ENCODE measurements around the gene PET100. TPM values are rescaled to one million over a fixed set of nuclear protein-coding genes. Genes with fewer than 3 reads are reported as not detected.

Gene PET100
- total RNA-seq, 1 experiment from 2014 or later: 42.7 TPM

DNA sequence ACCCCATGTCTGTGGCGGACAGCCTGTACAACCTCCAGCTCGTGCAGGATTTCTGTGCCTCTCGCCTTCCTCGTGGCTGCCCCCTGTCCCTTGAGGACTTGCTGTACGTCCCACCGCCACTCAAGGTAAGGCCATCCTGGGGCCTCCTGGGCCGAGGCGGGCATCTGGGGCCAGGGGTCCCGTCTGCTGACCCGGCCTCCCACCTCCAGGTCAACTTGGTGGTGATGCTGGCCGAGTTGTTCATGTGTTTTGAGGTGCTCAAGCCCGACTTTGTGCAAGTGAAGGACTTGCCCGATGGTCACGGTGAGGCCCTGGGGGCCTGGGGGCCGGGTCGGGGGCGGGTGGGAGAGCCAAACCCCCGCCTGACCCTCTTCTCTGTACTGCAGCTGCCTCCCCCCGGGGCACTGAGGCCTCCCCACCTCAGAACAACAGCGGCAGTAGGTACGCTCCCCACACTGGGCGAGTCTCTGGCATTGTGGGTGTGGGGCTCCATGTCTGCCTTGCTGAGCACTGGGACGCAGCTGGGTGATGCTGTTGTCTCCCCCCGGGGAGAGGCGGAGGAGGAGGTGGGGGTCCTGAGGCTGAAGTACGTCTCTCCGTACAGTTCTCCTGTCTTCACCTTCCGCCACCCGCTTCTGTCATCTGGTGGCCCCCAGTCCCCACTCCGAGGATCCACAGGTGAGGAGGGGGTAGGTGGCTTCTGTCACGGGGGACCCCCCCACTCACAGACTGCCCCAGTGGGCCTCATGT is 18.9 kb upstream of the PET100 start:
- in situ Hi-C loops (cut with HindIII; ENCODE audit: low pct_unique_long_range_greater_than_20kb, low sequenced_read_pairs): no loop called here
- no peak for DNase-seq (ENCODE audit: low read depth)

GRCh38 chr19:7611541-7612279 is 17.9 kb upstream of the PET100 start:
- in situ Hi-C loops (cut with HindIII; ENCODE audit: low pct_unique_long_range_greater_than_20kb, low sequenced_read_pairs): no loop called here
- DNase-seq (ENCODE audit: low read depth): no peak

- in situ Hi-C loops (cut with HindIII; ENCODE audit: low pct_unique_long_range_greater_than_20kb, low sequenced_read_pairs): no loop called here
- no peak for DNase-seq (ENCODE audit: low read depth)
Measured at GRCh38 chr19:7612282-7613274, 17.0 kb upstream of the PET100 start.

DNA sequence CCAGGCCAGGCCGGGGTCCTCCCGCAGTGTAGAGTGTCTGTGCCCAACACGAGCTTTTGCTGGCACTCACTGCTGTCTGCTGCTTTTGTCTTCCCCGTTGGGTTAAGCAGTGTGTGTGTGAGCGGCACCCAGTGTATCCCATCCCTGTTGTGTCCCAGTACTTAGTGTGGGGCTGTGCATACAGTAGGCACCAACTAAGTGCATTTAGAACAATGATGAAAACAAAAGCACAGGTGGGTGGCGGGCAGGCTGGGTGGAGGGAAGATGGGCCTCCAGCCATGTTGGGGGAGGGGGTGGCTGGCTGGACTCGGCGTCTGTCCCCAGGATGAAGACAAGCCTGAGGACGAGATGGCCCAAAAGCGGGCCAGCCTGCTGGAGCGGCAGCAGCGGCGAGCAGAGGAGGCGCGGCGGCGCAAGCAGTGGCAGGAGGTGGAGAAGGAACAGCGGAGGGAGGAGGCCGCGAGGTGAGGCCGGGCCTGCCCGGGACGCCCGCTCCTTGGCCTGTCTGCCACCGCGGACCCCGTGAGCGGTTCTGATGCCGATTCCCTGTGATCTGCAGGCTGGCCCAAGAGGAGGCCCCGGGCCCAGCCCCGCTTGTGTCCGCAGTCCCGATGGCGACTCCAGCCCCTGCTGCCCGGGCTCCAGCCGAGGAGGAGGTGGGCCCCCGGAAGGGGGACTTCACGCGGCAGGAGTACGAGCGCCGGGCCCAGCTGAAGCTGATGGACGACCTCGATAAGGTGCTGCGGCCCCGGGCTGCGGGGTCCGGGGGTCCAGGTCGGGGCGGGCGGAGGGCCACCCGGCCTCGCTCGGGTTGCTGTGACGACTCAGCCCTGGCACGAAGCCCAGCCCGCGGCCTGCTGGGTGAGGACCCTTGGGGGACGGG is 14.5 kb upstream of the PET100 start:
- DNase-seq (ENCODE audit: low read depth): no peak
- in situ Hi-C loops (cut with HindIII; ENCODE audit: low pct_unique_long_range_greater_than_20kb, low sequenced_read_pairs): no loop called here

- in situ Hi-C loops (cut with HindIII; ENCODE audit: low pct_unique_long_range_greater_than_20kb, low sequenced_read_pairs): no loop called here
Measured at GRCh38 chr19:7617172-7617571, 12.4 kb upstream of the PET100 start.

GRCh38 chr19:7617735-7618134 is 11.9 kb upstream of the PET100 start:
- in situ Hi-C loops (cut with HindIII; ENCODE audit: low pct_unique_long_range_greater_than_20kb, low sequenced_read_pairs): no loop called here
- no peak for DNase-seq (ENCODE audit: low read depth)

More at GRCh38 chr19:7617172-7617571, 12.4 kb upstream of the PET100 start:
- DNase-seq (ENCODE audit: low read depth): no peak

DNA sequence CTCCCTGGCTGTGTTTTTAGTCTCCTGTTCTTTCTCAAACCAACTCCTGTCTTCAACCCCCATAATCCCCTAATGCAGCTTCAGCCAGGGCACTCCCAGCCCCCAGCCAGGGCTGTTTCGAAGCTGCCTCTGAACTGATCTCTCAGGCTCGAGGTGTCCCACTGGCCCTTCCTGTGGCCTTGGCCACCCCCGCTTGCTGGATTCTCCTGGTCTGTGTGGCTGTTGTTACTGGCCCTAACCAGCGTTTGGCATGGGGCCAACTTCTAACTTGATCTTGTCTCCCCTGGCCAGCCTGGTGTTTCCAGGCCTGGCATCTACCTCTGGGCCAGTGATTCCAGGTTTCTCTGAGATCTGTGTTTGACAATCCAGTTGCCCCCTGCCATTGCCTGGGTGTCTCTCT is 11.2 kb upstream of the PET100 start:
- in situ Hi-C loops (cut with HindIII; ENCODE audit: low pct_unique_long_range_greater_than_20kb, low sequenced_read_pairs): no loop called here
- DNase-seq (ENCODE audit: low read depth): no peak

DNA sequence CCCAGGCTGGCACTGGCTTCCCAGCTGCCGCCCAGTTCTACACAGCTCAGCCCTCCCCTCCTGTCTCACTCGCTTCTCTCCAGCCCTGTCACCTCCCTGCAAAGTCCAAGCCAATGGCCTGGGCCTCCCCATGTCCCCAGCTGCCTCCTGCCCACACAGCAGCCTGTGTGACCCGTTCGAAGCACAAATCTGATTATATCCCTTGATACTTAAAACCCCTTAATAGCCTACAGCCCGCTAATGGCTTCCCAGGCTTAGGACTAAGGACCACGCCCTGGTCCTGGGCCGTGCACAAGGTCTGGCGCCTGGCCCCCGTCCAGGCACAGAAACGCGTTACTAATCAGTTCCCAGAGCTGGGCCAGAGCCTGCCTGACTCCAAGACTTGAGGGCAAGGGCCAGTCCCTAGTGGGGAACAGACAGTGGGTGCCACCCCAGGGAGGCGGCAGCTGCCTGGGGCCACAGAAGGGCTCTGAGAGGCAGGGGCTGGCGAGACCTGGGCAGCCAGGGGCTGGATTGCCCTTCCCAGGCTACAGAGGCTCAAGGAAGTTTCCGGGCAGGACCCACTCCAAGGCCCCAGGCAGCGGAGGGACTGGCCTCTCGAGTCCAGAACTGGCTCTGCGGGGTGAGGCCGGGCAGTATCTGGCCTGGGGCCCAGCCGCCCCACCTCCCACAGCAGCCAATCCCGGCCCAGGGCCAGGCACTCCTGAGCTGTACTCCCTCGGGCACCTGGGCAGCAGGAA is 10.7 kb upstream of the PET100 start:
- in situ Hi-C loops (cut with HindIII; ENCODE audit: low pct_unique_long_range_greater_than_20kb, low sequenced_read_pairs): no loop called here
- no peak for DNase-seq (ENCODE audit: low read depth)

DNA sequence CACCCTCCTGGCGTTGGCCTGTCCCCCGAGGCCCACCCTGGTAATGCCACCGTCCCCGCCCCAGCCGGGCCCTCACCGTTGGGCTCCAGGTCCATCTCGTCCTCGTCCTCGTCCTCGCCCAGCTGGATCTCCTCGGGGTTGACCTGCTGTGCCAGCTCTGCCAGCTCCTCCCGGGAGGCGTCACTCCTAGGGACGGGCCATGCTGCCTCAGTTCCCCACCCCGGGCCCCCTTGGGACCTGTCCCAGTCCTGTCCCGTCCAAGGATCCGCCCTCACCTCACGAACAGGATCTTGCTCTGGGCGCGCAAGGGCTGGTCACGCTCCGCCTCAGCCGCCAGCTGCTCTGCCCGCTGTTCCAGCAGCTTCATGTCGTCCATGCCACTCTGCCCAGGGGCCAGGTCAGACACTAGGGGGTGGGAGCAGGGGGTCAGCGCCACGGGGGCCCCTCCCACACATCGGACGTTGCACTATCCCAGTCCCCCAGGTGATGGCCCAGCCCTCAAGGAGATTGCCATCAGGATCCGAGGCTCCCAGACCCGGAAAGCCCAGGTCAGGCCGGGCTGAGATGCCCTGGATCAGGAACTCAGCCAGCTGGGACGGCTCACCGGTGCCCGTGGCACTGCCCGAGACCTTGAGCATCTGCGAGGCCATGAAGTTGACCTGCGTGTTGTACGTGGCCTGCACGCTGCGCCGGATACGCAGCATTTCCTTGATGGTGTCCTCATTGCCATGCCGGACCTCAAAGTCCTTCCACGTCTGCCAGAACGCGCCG is 9.7 kb upstream of the PET100 start:
- no peak for DNase-seq (ENCODE audit: low read depth)
- in situ Hi-C loops (cut with HindIII; ENCODE audit: low pct_unique_long_range_greater_than_20kb, low sequenced_read_pairs): no loop called here

GRCh38 chr19:7620442-7621412 is 8.9 kb upstream of the PET100 start:
- in situ Hi-C loops (cut with HindIII; ENCODE audit: low pct_unique_long_range_greater_than_20kb, low sequenced_read_pairs): no loop called here
- no peak for DNase-seq (ENCODE audit: low read depth)

DNA sequence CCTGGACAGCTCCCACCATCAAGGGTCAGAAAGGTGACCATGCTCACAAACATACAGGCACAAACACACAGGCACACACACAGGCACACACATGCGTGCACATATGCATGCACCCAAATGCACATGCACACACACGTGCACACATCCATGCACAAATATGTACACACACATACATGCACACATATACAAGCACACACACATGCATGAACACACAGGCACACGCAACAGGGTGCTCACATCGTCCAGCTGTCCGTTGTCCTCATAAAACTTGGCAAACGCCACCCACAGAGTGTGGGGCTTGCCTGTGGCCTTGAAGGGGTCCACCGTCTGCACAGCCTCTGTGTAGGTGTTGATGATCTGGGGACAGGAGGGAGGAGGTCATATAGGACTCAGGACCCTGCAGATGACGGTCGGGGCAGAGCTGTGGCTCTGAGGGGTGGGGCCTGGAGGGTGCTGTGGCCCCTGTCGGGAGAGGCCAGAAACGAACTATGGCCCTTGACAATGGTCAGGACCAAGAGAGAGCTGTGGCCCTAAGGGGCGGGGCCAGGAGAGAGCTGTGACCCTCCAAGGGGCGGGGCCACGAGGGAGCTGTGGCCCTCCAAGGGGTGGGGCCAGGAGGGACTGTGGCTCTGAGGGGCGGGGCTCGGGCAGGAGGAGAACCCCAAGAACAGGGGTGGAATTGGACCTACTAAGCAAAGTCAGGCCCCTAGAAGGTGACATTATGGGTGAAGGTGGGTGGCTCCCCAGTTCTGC is 6.5 kb upstream of the PET100 start:
- DNase-seq (ENCODE audit: low read depth): no peak
- in situ Hi-C loops (cut with HindIII; ENCODE audit: low pct_unique_long_range_greater_than_20kb, low sequenced_read_pairs): no loop called here

DNA sequence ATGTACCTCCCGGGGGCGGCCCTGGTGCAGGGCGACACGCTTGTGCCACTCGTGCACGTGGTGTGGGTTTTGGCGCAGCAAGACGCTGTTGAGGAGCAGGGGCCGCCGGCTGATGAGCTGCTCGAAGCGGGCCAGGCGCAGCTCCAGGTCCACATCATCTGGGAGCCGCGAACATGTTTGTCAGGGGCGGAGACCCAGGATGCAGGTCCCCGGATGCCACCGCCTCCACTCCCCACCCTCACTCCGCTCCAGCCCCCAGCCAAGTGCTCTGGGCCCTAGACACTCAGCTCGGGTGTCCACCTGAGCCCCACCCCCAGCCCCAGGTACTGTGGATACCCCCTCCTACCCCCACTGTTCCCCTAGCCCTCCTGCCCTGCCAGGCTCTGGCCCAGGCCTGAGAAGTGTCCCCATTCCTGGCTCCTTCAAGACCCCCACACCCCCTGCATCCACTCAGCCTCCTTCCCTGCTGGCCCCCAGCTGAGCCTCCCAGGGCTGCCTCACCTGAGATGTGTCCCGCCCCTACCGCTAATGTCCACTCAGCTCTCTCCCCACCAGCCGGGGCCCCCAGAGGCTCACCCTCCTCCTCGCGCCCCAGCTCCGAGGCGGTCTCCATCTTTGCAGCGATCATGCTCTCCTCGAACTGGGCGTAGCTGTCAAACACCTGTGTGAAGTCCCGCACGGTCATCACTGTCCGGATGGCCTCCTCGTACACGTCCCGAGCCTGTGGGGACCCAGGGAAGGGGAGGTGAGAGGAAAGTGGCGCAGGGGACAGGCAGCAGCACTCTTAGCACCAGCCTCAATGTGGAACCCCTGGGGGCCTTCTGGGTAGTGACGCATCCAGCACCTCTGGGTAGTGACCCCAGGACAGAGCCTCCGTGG is 5.6 kb upstream of the PET100 start:
- in situ Hi-C loops (cut with HindIII; ENCODE audit: low pct_unique_long_range_greater_than_20kb, low sequenced_read_pairs): no loop called here
- DNase-seq (ENCODE audit: low read depth): no peak

GRCh38 chr19:7624810-7625209 is 4.8 kb upstream of the PET100 start:
- DNase-seq (ENCODE audit: low read depth): no peak
- in situ Hi-C loops (cut with HindIII; ENCODE audit: low pct_unique_long_range_greater_than_20kb, low sequenced_read_pairs): no loop called here

DNA sequence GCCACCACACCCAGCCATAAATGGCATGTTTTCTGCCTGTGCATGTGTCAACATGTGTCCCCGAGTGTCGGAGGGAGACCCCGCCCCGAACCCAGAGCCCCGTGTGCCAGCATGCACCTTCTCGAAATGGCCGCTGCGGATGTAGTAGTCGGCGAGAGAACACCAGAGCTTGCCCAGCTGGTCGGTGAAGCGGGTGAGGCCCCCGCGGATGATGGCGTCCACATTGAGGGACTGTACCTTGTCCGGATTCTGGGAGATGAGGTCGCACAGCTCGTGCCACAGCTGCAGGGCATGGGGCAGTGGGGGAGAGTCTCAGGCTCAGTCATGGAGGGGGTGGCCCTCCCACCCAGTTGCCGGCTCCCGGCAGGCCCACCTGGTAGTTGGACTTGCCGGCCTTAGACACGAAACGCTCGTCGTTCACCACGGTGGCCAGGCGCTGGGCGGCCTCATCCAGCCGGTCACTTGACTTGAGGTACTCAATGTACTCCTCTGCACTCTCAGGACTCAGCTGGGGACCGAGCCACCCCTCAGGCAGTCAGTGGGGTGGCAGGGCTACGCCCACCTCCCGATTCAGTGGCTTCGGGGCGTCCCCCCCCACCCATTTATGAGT is 3.7 kb upstream of the PET100 start:
- in situ Hi-C loops (cut with HindIII; ENCODE audit: low pct_unique_long_range_greater_than_20kb, low sequenced_read_pairs): no loop called here
- DNase-seq (ENCODE audit: low read depth): no peak

All from Caki2 (cell line).